Endodermal cell (in vitro differentiated cells): ENCODE measurements around the gene IL1RAP. TPM values are rescaled to one million over a fixed set of nuclear protein-coding genes. Genes with fewer than 3 reads are reported as not detected.
"Not testable (repeated sequence)": the region's sequence is repeated elsewhere in the genome, so short reads cannot be mapped to it uniquely, and the experiment has no call there.

Experiments used
- DNase-seq: peaks from one replicate; pipeline ENCODE4 v3.0.0-alpha.2; 2017
- H3K27ac ChIP-seq: 2 replicates; pipeline ENCODE4 v1.5.1; 2013; ENCODE audit warnings: mild to moderate bottlenecking, low read depth, low read length, moderate library complexity
- H3K27me3 ChIP-seq: 2 replicates; pipeline ENCODE4 v1.6.1; 2013; ENCODE audit warnings: mild to moderate bottlenecking, low read length, moderate library complexity; ENCODE audit not compliant: insufficient read depth, control insufficient read depth, poor library complexity, severe bottlenecking
- H3K36me3 ChIP-seq: 2 replicates; pipeline ENCODE4 v1.7.0; 2013; ENCODE audit warnings: mild to moderate bottlenecking, low read length, moderate library complexity; ENCODE audit not compliant: control insufficient read depth, insufficient read depth
- H3K4me1 ChIP-seq: one replicate; pipeline ENCODE4 v1.7.0; 2013; ENCODE audit warnings: low read length; ENCODE audit not compliant: control insufficient read depth, insufficient read depth
- H3K4me3 ChIP-seq: 2 replicates; pipeline ENCODE4 v1.5.1; 2013; ENCODE audit warnings: mild to moderate bottlenecking, low read length, moderate library complexity
- H3K9ac ChIP-seq: 2 replicates; pipeline ENCODE4 v1.6.1; 2013; ENCODE audit warnings: mild to moderate bottlenecking, low read length, moderate library complexity; ENCODE audit not compliant: poor library complexity, severe bottlenecking; ENCODE audit errors: extremely low read depth
- H3K9me3 ChIP-seq: 2 replicates; pipeline ENCODE4 v1.6.1; 2013; ENCODE audit warnings: mild to moderate bottlenecking, low read length, moderate library complexity; ENCODE audit not compliant: control insufficient read depth
- H3K27ac Mint-ChIP-seq: 2 replicates; pipeline ENCODE4 v1.8.0; 2020; ENCODE audit warnings: mixed read lengths
- H3K27me3 Mint-ChIP-seq: 2 replicates; pipeline ENCODE4 v1.8.0; 2021; ENCODE audit warnings: mild to moderate bottlenecking, mixed read lengths; ENCODE audit not compliant: insufficient read depth
- H3K36me3 Mint-ChIP-seq: 2 replicates; pipeline ENCODE4 v1.8.0; 2020; ENCODE audit warnings: low read depth, mixed read lengths
- H3K4me1 Mint-ChIP-seq: 2 replicates; pipeline ENCODE4 v1.8.0; 2020; ENCODE audit warnings: mixed read lengths
- H3K4me3 Mint-ChIP-seq: 2 replicates; pipeline ENCODE4 v1.8.0; 2020; ENCODE audit warnings: mild to moderate bottlenecking, moderate library complexity, mixed read lengths
- H3K9me3 Mint-ChIP-seq: 2 replicates; pipeline ENCODE4 v1.8.0; 2020; ENCODE audit warnings: mild to moderate bottlenecking, mixed read lengths
- CTCF ChIP-seq: fragments of 200-600 bp; sonication (generic); conservative IDR thresholded peaks from 2 replicates; pipeline ENCODE4 v1.5.0; 2021; ENCODE audit warnings: antibody characterized with exemption, mild to moderate bottlenecking
- WGBS, 2 experiments: methylation state at CpG; one replicate each; pipeline versions ENCODE4 v1.1.5 to v1.1.7; 2013; ENCODE audit warnings: missing lambda C conversion rate in 2 of 2, mixed read lengths in 1 of 2; ENCODE audit not compliant: insufficient coverage in 1 of 2, insufficient read length in 1 of 2; 5-methylcytosine and 5-hydroxymethylcytosine counted together
- total RNA-seq, 2 donors: library from RNA; stranded (reverse); fragmentation: NEBNext Ultra II Directional in 1 of 2; extraction: Animal tissue kit (Norgen Biotek cat#: 25700) in 1 of 2; gene quantifications; 2 replicates in 1 of 2; 3 replicates in 1 of 2; pipeline ENCODE4 v1.2.1, GENCODE V29; 2021

IL1RAP gene
- total RNA-seq, 2 donors from 2014 or later: 2.6 to 6.0 TPM

- Histone ChIP-seq H3K9ac (no peak overlapping the region), H3K9me3 (no peaks in the 10 kb centered on the region), H3K27ac (no peak overlapping the region), H3K36me3 (no peaks in the 10 kb centered on the region), H3K27me3 (peaks cover 42% of the 10 kb centered on the region), H3K4me3 (no peak overlapping the region), H3K4me1 (no peaks in the 10 kb centered on the region)
- no peaks in the 10 kb centered on the region for H3K36me3 Mint-ChIP-seq
- H3K27me3 Mint-ChIP-seq: peaks cover 35% of the 10 kb centered on the region
- H3K4me3 Mint-ChIP-seq: no peak overlapping the region
- 88 to 91% methylated on average over 3 of the region's 3 CpGs for WGBS, 2 experiments
- H3K27ac Mint-ChIP-seq: no peak overlapping the region
- TF ChIP-seq CTCF: no peak
- H3K9me3 Mint-ChIP-seq: peaks cover 2% of the 10 kb centered on the region
- H3K4me1 Mint-ChIP-seq: peaks cover 3% of the 10 kb centered on the region
- no peak for DNase-seq
These were observed 3.8 kb downstream of the IL1RAP start for GRCh38 chr3:190517687-190518086.

DNA sequence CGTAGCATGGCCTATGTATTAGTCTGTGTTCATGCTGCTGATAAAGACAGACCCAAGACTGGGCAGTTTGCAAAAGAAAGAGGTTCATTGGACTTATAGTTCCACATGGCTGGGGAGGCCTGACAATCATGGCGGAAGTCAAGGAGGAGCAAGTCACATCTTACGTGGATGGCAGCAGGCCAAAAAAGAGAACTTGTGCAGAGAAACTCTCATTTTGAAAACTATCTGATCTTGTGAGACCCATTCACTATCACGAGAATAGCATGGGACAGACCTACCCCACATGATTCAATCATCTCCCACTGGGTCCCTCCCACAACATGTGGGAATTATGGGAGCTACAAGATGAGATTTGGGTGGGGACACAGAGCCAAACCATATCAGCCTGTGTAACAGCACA lies 4.6 kb downstream of the IL1RAP start:
- H3K9me3 Mint-ChIP-seq, H3K4me3 Mint-ChIP-seq, H3K36me3 Mint-ChIP-seq, H3K27ac Mint-ChIP-seq, DNase-seq, H3K36me3 ChIP-seq, H3K9ac ChIP-seq, H3K4me3 ChIP-seq, H3K9me3 ChIP-seq, H3K27ac ChIP-seq, H3K4me1 Mint-ChIP-seq, H3K4me1 ChIP-seq: not testable (repeated sequence)
- H3K27me3 Mint-ChIP-seq: peaks cover 26% of the 10 kb centered on the region
- WGBS, 2 experiments: 95 to 100% methylated on average over 3 to 4 of the region's 4 CpGs
- peaks cover 34% of the 10 kb centered on the region for H3K27me3 ChIP-seq

GRCh38 chr3:190519886-190520285 lies 6.0 kb downstream of the IL1RAP start:
- Mint-ChIP-seq H3K36me3 (no peaks in the 10 kb centered on the region), H3K4me1 (peaks cover 3% of the 10 kb centered on the region), H3K9me3 (peaks cover 2% of the 10 kb centered on the region), H3K4me3 (no peak overlapping the region), H3K27me3 (peaks cover 21% of the 10 kb centered on the region), H3K27ac (no peak overlapping the region)
- no peak overlapping the region for H3K9ac ChIP-seq
- no peaks in the 10 kb centered on the region for H3K4me1 ChIP-seq
- no peaks in the 10 kb centered on the region for H3K36me3 ChIP-seq
- no peak overlapping the region for H3K27ac ChIP-seq
- H3K4me3 ChIP-seq: no peak overlapping the region
- no peaks in the 10 kb centered on the region for H3K9me3 ChIP-seq
- 77% methylated on average over 1 of the region's 1 CpG; no CpG with 5 or more reads in 1 of the 2 experiments for WGBS, 2 experiments
- TF ChIP-seq CTCF: no peak
- peaks cover 26% of the 10 kb centered on the region for H3K27me3 ChIP-seq
- DNase-seq: no peak

GRCh38 chr3:190521998-190522397 lies 8.1 kb downstream of the IL1RAP start:
- no peak overlapping the region for H3K4me3 ChIP-seq
- Mint-ChIP-seq H3K36me3 (no peaks in the 10 kb centered on the region), H3K27me3 (peaks cover 4% of the 10 kb centered on the region), H3K4me1 (peaks cover 6% of the 10 kb centered on the region), H3K4me3 (no peak overlapping the region), H3K9me3 (peaks cover 2% of the 10 kb centered on the region), H3K27ac (no peak overlapping the region)
- no peaks in the 10 kb centered on the region for H3K36me3 ChIP-seq
- TF ChIP-seq CTCF: no peak
- peaks cover 5% of the 10 kb centered on the region for H3K27me3 ChIP-seq
- 93 to 98% methylated on average over 2 of the region's 3 CpGs for WGBS, 2 experiments
- H3K9me3 ChIP-seq: no peaks in the 10 kb centered on the region
- no peak overlapping the region for H3K9ac ChIP-seq
- H3K27ac ChIP-seq: no peak overlapping the region
- H3K4me1 ChIP-seq: no peaks in the 10 kb centered on the region
- no peak for DNase-seq
